Hepatocyte (in vitro differentiated cells): ENCODE measurements around the gene CST2. TPM values are rescaled to one million over a fixed set of nuclear protein-coding genes. Genes with fewer than 3 reads are reported as not detected.

Experiments used
- DNase-seq: peaks from one replicate; pipeline ENCODE4 v3.0.0-alpha.2; 2016; ENCODE audit warnings: low spot score
- H2AFZ ChIP-seq: fragments of 200-600 bp; sonication (generic); 2 replicates; pipeline ENCODE4 v1.6.0; 2016; ENCODE audit warnings: antibody characterized with exemption, mild to moderate bottlenecking
- H3K27ac ChIP-seq: fragments of 200-600 bp; sonication (generic); 2 replicates; pipeline ENCODE4 v1.5.1; 2016; ENCODE audit warnings: mild to moderate bottlenecking
- H3K27me3 ChIP-seq: fragments of 200-600 bp; sonication (generic); 2 replicates; pipeline ENCODE4 v1.6.1; 2016
- H3K36me3 ChIP-seq: fragments of 200-600 bp; sonication (generic); replicated peaks from 2 replicates; pipeline ENCODE4 v1.5.1; 2016; ENCODE audit warnings: low read depth; ENCODE audit not compliant: insufficient read depth
- H3K4me1 ChIP-seq: fragments of 200-600 bp; sonication (generic); 2 replicates; pipeline ENCODE4 v1.5.1; 2016; ENCODE audit warnings: mild to moderate bottlenecking, moderate library complexity; ENCODE audit not compliant: insufficient read depth
- H3K4me2 ChIP-seq: fragments of 200-600 bp; sonication (generic); 2 replicates; pipeline ENCODE4 v1.6.0; 2016
- H3K4me3 ChIP-seq: fragments of 200-600 bp; sonication (generic); 2 replicates; pipeline ENCODE4 v1.5.1; 2016; ENCODE audit warnings: mild to moderate bottlenecking
- H3K79me2 ChIP-seq: fragments of 200-600 bp; sonication (generic); 2 replicates; pipeline ENCODE4 v1.6.0; 2017; ENCODE audit warnings: mild to moderate bottlenecking
- H3K9me2 ChIP-seq: fragments of 200-600 bp; sonication (generic); replicated peaks from 2 replicates; pipeline ENCODE4 v1.6.0; 2017; ENCODE audit warnings: mild to moderate bottlenecking; ENCODE audit not compliant: insufficient read depth
- H3K9me3 ChIP-seq: fragments of 200-600 bp; sonication (generic); 2 replicates; pipeline ENCODE4 v1.5.1; 2016; ENCODE audit warnings: low read depth, mild to moderate bottlenecking
- H4K20me1 ChIP-seq: fragments of 200-600 bp; sonication (generic); 2 replicates; pipeline ENCODE4 v1.6.0; 2016; ENCODE audit warnings: mild to moderate bottlenecking; ENCODE audit not compliant: insufficient read depth, poor library complexity, severe bottlenecking
- CTCF ChIP-seq: fragments of 200-600 bp; sonication (generic); IDR thresholded peaks from 2 replicates; pipeline ENCODE4 v1.5.1; 2016; ENCODE audit warnings: antibody characterized with exemption, mild to moderate bottlenecking; ENCODE audit not compliant: poor library complexity
- EZH2 ChIP-seq: fragments of 200-600 bp; sonication (generic); IDR thresholded peaks from 2 replicates; pipeline ENCODE4 v1.6.1; 2016; ENCODE audit warnings: antibody characterized with exemption, mild to moderate bottlenecking, borderline replicate concordance
- EZH2phosphoT487 ChIP-seq: fragments of 200-600 bp; sonication (generic); IDR thresholded peaks from one replicate; pipeline ENCODE4 v1.6.1; 2018; ENCODE audit warnings: antibody characterized with exemption, mild to moderate bottlenecking, low read depth, moderate library complexity; ENCODE audit not compliant: unreplicated experiment, severe bottlenecking
- WGBS: methylation state at CpG from one replicate; pipeline ENCODE4 v1.1.6; 2016; ENCODE audit warnings: low lambda C conversion rate; ENCODE audit errors: missing lambda C conversion rate; 5-methylcytosine and 5-hydroxymethylcytosine counted together
- polyA plus RNA-seq: library from polyadenylated mRNA; unstranded; fragments of >200 nt; fragmentation: Nextera tagmentation; extraction: Ambion mirVana; gene quantifications from 2 replicates; pipeline ENCODE4 v1.2.1, GENCODE V29; 2016
- total RNA-seq: library from RNA; depleted of rRNA; stranded (reverse); fragments of >200 nt; gene quantifications from 2 replicates; pipeline ENCODE4 v1.2.3, GENCODE V29; 2014

The CST2 gene
- total and polyA plus RNA-seq, 2 experiments from 2014 or later: not detected

GRCh38 chr20:23776067-23776771, 50.3 kb downstream of the CST2 start:
- H3K27ac ChIP-seq: no peak overlapping the region
- H3K27me3 ChIP-seq: no peaks in the 10 kb centered on the region
- H3K4me2 ChIP-seq: no peak overlapping the region
- TF ChIP-seq EZH2 (no peak), EZH2phosphoT487 (no peak), CTCF (no peak)
- H3K9me3 ChIP-seq: no peaks in the 10 kb centered on the region
- 44% methylated on average over 7 of the region's 14 CpGs for WGBS
- DNase-seq: no peak
- H3K79me2 ChIP-seq: no peaks in the 10 kb centered on the region
- no peaks in the 10 kb centered on the region for H4K20me1 ChIP-seq
- H3K4me3 ChIP-seq: no peak overlapping the region
- H2AFZ ChIP-seq: no peak overlapping the region
- H3K9me2 ChIP-seq: no peaks in the 10 kb centered on the region
- H3K36me3 ChIP-seq: no peaks in the 10 kb centered on the region
- no peaks in the 10 kb centered on the region for H3K4me1 ChIP-seq

GRCh38 chr20:23774081-23774480, 52.4 kb downstream of the CST2 start:
- DNase-seq: no peak
- Histone ChIP-seq H3K4me1 (no peaks in the 10 kb centered on the region), H3K9me3 (no peaks in the 10 kb centered on the region), H3K27ac (no peak overlapping the region), H2AFZ (no peak overlapping the region), H4K20me1 (no peaks in the 10 kb centered on the region), H3K9me2 (no peaks in the 10 kb centered on the region), H3K4me3 (no peak overlapping the region), H3K79me2 (no peaks in the 10 kb centered on the region), H3K36me3 (no peaks in the 10 kb centered on the region), H3K4me2 (no peak overlapping the region), H3K27me3 (no peaks in the 10 kb centered on the region)
- no peak for TF ChIP-seq EZH2phosphoT487
- no peak for TF ChIP-seq CTCF
- no peak for TF ChIP-seq EZH2
- 85% methylated on average over 7 of the region's 7 CpGs for WGBS

Other genes starting within 250 kb of the CST2 start
- gene CST9, start 220.8 kb downstream of the CST2 start, total RNA-seq: not detected in 2 replicates
- not detected in 2 replicates for gene CST9, start 220.8 kb downstream of the CST2 start, polyA plus RNA-seq
- 881 and 921 TPM in 2 replicates for gene CST3, start 188.8 kb downstream of the CST2 start, total RNA-seq
- gene CST3, start 188.8 kb downstream of the CST2 start, polyA plus RNA-seq: 2,777 and 2,850 TPM in 2 replicates
- gene CST4, start 137.7 kb downstream of the CST2 start, total RNA-seq: 0.23 and 0.52 TPM in 2 replicates
- not detected in 2 replicates for gene CST4, start 137.7 kb downstream of the CST2 start, polyA plus RNA-seq
- gene CST1, start 75.8 kb downstream of the CST2 start, total RNA-seq: 5.7 and 13.6 TPM in 2 replicates
- gene CST1, start 75.8 kb downstream of the CST2 start, polyA plus RNA-seq: 10.8 and 12.8 TPM in 2 replicates
- gene CST5, start 53.0 kb upstream of the CST2 start, total RNA-seq: 1.3 TPM in 1 of 2 replicates, not detected in the other
- gene CST5, start 53.0 kb upstream of the CST2 start, polyA plus RNA-seq: 0.68 TPM in 1 of 2 replicates, not detected in the other
- not detected in 2 replicates for gene GGTLC1, start 162.1 kb upstream of the CST2 start, total RNA-seq
- not detected in 2 replicates for gene GGTLC1, start 162.1 kb upstream of the CST2 start, polyA plus RNA-seq